VCaP (cell line): ENCODE data around the gene SCAND1.
A peak's percentile ranks its signal among the peaks of the same experiment; 100 is the strongest.
"Not testable (repeated sequence)": the region's sequence is repeated elsewhere in the genome, so short reads cannot be mapped to it uniquely, and the experiment has no call there.

Experiments
- H3K27ac ChIP-seq: fragments of 450-650 bp; 2 replicates; pipeline ENCODE4 v1.5.1; 2017
- CTCF ChIP-seq: fragments of 450-650 bp; conservative IDR thresholded peaks from 2 replicates; pipeline ENCODE4 v1.5.1; 2017; ENCODE audit warnings: mild to moderate bottlenecking, moderate library complexity

SCAND1 gene

DNA sequence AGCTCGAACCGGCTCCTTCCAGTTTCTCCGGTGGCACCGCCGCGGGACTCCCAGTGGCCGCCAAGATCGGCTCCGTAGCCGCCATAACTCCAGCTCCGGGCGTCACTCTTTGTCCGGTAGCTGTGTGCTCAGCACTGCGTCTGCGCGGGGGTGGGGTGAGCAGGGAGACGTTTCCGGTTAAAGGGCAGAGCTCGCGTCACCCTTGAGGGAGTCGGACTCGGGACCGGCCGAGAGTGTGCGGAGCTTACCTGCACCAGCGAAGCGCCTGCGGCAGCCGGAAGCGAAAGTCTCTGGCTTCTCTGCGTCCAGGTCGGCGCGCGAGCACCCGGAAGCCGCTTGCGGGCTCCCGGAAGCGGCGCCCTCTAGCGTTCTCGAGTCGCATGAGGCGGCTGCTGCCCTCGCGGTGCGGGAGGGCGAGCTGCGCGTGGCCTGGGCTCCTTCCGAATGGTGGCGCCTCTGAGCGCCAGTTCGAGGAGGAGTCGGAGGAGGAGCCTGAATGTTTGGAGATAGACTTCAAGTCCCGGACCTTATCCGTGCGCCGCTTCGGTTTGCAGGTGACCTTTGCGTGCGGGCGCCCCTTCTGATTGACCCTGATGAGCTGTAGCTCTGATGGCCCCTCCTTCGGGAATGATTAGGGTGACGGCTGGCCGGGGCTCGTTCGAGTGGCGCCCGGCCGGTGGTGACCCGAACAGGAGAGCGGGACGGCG is at the start of gene SCAND1:
Gene SCAND1 (minus strand): TSS at position 303 of the 707 bp plus-strand sequence. CDS start 218 bp downstream, at position 85.
- peak within 1 kb of the TSS; percentile 100 for H3K27ac ChIP-seq
- peak; percentile 99 for TF ChIP-seq CTCF

- TF ChIP-seq CTCF, result no peak
- no peak overlapping the region for H3K27ac ChIP-seq
Measured at GRCh38 chr20:36004045-36004444, 49.7 kb upstream of the SCAND1 start.

DNA sequence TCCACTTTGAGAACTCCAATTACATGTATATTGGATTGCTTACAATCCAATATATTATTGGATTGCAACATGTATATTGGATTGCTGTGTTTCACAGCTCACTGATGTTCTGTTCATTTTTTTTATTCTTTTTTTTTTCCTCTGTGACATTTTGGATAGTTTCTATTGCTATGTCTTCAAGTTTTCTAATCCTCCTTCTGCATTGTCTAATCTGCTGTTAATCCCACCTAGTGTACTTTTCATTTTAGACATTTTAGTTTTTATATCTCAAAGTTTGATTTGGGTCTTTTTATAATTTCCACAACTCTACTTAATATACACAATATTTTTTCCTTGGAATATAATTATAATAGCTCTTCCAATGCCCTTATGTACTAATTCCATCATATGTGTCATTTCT is 48.6 kb upstream of the SCAND1 start:
- no peak overlapping the region for H3K27ac ChIP-seq
- TF ChIP-seq CTCF, result no peak

DNA sequence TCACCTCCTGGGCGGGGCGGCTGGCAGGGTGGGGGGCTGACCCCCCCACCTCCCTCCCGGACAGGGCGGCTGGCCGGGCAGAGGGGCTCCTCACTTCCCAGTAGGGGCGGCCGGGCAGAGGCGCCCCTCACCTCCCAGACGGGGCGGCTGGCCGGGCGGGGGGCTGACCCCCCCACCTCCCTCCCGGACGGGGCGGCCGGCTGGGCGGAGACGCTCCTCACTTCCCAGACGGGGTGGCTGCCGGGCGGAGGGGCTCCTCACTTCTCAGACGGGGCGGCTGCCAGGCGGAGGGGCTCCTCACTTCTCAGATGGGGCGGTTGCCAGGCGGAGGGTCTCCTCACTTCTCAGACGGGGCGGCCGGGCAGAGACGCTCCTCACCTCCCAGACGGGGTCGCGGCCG is 47.0 kb upstream of the SCAND1 start:
- H3K27ac ChIP-seq, result not testable (repeated sequence)

DNA sequence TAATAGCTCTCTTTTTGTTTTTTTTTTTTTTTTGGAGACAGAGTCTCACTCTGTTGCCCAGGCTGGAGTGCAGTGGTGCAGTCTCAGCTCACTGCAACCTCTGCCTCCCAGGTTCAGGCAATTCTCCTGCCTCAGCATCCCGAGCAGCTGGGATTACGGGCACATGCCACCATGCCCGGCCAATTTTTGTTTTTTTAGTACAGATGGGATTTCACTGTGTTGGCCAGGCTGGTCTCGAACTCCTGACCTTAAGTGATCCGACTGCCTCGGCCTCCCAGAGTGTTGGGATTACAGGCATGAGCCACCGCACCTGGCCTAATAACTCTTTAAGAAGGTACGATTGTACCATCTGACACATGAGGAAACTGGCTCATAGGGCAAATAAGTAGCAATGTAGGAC is 42.2 kb upstream of the SCAND1 start:
- H3K27ac ChIP-seq, result not testable (repeated sequence)

GRCh38 chr20:35994994-35995453 is 40.7 kb upstream of the SCAND1 start:
- peak; percentile 96 for TF ChIP-seq CTCF
- no peak overlapping the region for H3K27ac ChIP-seq

- TF ChIP-seq CTCF, result peak; percentile 95
Measured at GRCh38 chr20:35992713-35993335, 38.5 kb upstream of the SCAND1 start.

DNA sequence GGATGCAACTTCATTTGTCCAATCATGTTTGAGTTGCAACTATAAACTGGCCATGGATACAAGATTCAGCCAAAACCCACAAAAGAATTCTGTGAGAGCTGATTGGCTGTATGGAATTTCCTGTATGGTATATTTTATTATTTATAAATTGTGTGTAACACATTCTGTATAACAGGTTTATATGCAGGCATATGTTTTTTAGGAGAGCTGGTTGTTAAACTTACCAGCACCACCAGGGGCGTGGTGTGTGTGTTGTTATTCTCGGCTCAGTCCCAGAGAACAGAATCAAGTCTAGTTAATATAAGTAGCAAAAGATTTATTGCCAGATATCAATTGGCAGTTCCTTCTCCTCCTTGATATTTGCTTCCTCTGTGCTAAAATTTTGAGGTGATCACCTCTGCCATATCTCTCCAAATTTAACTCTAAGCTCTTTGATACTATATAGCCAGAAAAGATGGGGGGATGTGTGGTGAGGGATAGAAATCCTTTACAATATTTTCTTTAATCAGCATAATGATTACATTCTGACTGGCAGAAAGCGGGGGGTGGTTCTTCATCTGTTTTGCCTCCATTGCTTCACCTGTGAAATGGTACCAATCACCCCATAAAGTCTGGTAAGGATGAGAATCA is 37.0 kb upstream of the SCAND1 start:
- peak; percentile 75 for TF ChIP-seq CTCF
- H3K27ac ChIP-seq, result peak overlapping the region; percentile 34; the same call in 1 of the 2 replicates

More at GRCh38 chr20:35992713-35993335, 38.5 kb upstream of the SCAND1 start:
- no peak overlapping the region for H3K27ac ChIP-seq
